Activated CD4-positive, alpha-beta T cell treated with anti-CD3 and anti-CD28 coated beads, Interleukin-2, amount 50 U/mL, for 1 hour (primary cell): ENCODE results near the gene MICU1.
A peak's percentile ranks its signal among the peaks of the same experiment; 100 is the strongest.
"Not testable (repeated sequence)": the region's sequence is repeated elsewhere in the genome, so short reads cannot be mapped to it uniquely, and the experiment has no call there.

Source experiments
- DNase-seq: peaks from one replicate; pipeline ENCODE4 v3.0.0-alpha.2; 2020

Gene MICU1

GRCh38 chr10:72337722-72338121 lies 288.2 kb downstream of the MICU1 start:
- DNase-seq: no peak

- peak; percentile 68 for DNase-seq
Observed at GRCh38 chr10:72337039-72337629, 288.7 kb downstream of the MICU1 start.

GRCh38 chr10:72336259-72337038 lies 289.4 kb downstream of the MICU1 start:
- DNase-seq: no peak

GRCh38 chr10:72335394-72336258 lies 290.3 kb downstream of the MICU1 start:
- peak; percentile 35 for DNase-seq

- DNase-seq: peak; percentile 80
Observed at GRCh38 chr10:72334825-72335393, 291.0 kb downstream of the MICU1 start.

GRCh38 chr10:72334196-72334824 lies 291.6 kb downstream of the MICU1 start:
- no peak for DNase-seq

- DNase-seq: no peak
Observed at GRCh38 chr10:72333112-72334015, 292.5 kb downstream of the MICU1 start.

- DNase-seq: no peak
Observed at GRCh38 chr10:72332423-72333111, 293.3 kb downstream of the MICU1 start.

- peak; percentile 84 for DNase-seq
Observed at GRCh38 chr10:72331575-72332422, 294.1 kb downstream of the MICU1 start.

- no peak for DNase-seq
Observed at GRCh38 chr10:72330069-72330426, 295.8 kb downstream of the MICU1 start.

GRCh38 chr10:72329290-72330068 lies 296.4 kb downstream of the MICU1 start:
- no peak for DNase-seq

- DNase-seq: no peak
Observed at GRCh38 chr10:72328829-72329204, 297.1 kb downstream of the MICU1 start.

GRCh38 chr10:72328045-72328828 lies 297.6 kb downstream of the MICU1 start:
- no peak for DNase-seq

- peak; percentile 54 for DNase-seq
Observed at GRCh38 chr10:72326665-72327603, 298.9 kb downstream of the MICU1 start.

GRCh38 chr10:72325243-72326175 lies 300.4 kb downstream of the MICU1 start:
- DNase-seq: not testable (repeated sequence)

GRCh38 chr10:72323771-72324191 lies 302.1 kb downstream of the MICU1 start:
- no peak for DNase-seq
